ENCODE data around the gene PRXL2A. TPM values are rescaled to one million over a fixed set of nuclear protein-coding genes. Genes with fewer than 3 reads are reported as not detected.

Gene PRXL2A
- total and polyA plus RNA-seq, 2 donors, result 32.2 to 70.8 TPM

- peaks cover 7 to 12% of the 10 kb centered on the region in 2 donors for H3K36me3 ChIP-seq (ENCODE audit: control insufficient read depth in 2 of 2, insufficient read depth in 2 of 2, low read length in 1 of 2)
- H3K27ac ChIP-seq (ENCODE audit: low read depth in 1 of 2, low read length in 1 of 2), result peak overlapping the region in 1 of 2 donors; percentile 4
- no peaks in the 10 kb centered on the region for H3K9me3 ChIP-seq (ENCODE audit: control insufficient read depth in 2 of 2, insufficient read depth in 1 of 2, low read length in 1 of 2)
- H3K4me3 ChIP-seq (ENCODE audit: low read length in 2 of 2), result no peak overlapping the region
- H3K27me3 ChIP-seq (ENCODE audit: control insufficient read depth in 2 of 2, insufficient read depth in 1 of 2, low read length in 1 of 2), result no peaks in the 10 kb centered on the region
- H3K4me1 ChIP-seq (ENCODE audit: control insufficient read depth in 2 of 2, insufficient read depth in 2 of 2, low read length in 2 of 2), result peaks cover 42 to 50% of the 10 kb centered on the region in 2 donors
- DNase-seq (ENCODE audit: low read depth in 6 of 9, low spot score in 9 of 9), result no peak
These were observed 76.3 kb downstream of the PRXL2A start for GRCh38 chr10:80484676-80485075.

- no peak for DNase-seq (ENCODE audit: low read depth in 6 of 9, low spot score in 9 of 9)
- H3K36me3 ChIP-seq (ENCODE audit: control insufficient read depth in 2 of 2, insufficient read depth in 2 of 2, low read length in 1 of 2), result peaks cover 10 to 15% of the 10 kb centered on the region in 2 donors
- peak overlapping the region; percentile 4 to 62 for H3K27ac ChIP-seq (ENCODE audit: low read depth in 1 of 2, low read length in 1 of 2)
- no peak overlapping the region for H3K4me3 ChIP-seq (ENCODE audit: low read length in 2 of 2)
- H3K27me3 ChIP-seq (ENCODE audit: control insufficient read depth in 2 of 2, insufficient read depth in 1 of 2, low read length in 1 of 2), result no peaks in the 10 kb centered on the region
- no peaks in the 10 kb centered on the region for H3K9me3 ChIP-seq (ENCODE audit: control insufficient read depth in 2 of 2, insufficient read depth in 1 of 2, low read length in 1 of 2)
- 85% methylated on average over 10 of the region's 10 CpGs for WGBS
- peaks cover 42 to 50% of the 10 kb centered on the region in 2 donors for H3K4me1 ChIP-seq (ENCODE audit: control insufficient read depth in 2 of 2, insufficient read depth in 2 of 2, low read length in 2 of 2)
These were observed 77.0 kb downstream of the PRXL2A start for GRCh38 chr10:80485076-80485945.

GRCh38 chr10:80485946-80486764 lies 77.8 kb downstream of the PRXL2A start:
- 69% methylated on average over 17 of the region's 17 CpGs for WGBS
- no peak for DNase-seq (ENCODE audit: low read depth in 6 of 9, low spot score in 9 of 9)
- peaks cover 18 to 19% of the 10 kb centered on the region in 2 donors for H3K36me3 ChIP-seq (ENCODE audit: control insufficient read depth in 2 of 2, insufficient read depth in 2 of 2, low read length in 1 of 2)
- H3K4me1 ChIP-seq (ENCODE audit: control insufficient read depth in 2 of 2, insufficient read depth in 2 of 2, low read length in 2 of 2), result peaks cover 42 to 51% of the 10 kb centered on the region in 2 donors
- peak overlapping the region in 1 of 2 donors; percentile 64 for H3K27ac ChIP-seq (ENCODE audit: low read depth in 1 of 2, low read length in 1 of 2)
- no peak overlapping the region for H3K4me3 ChIP-seq (ENCODE audit: low read length in 2 of 2)
- H3K27me3 ChIP-seq (ENCODE audit: control insufficient read depth in 2 of 2, insufficient read depth in 1 of 2, low read length in 1 of 2), result no peaks in the 10 kb centered on the region
- H3K9me3 ChIP-seq (ENCODE audit: control insufficient read depth in 2 of 2, insufficient read depth in 1 of 2, low read length in 1 of 2), result no peaks in the 10 kb centered on the region

Other genes starting within 250 kb of the PRXL2A start
- 107 TPM for gene ANXA11, start 203.0 kb upstream of the PRXL2A start, total RNA-seq
- 152 TPM for gene ANXA11, start 203.0 kb upstream of the PRXL2A start, polyA plus RNA-seq
- gene MAT1A, start 118.9 kb upstream of the PRXL2A start, total RNA-seq, result 0.38 TPM
- 0.46 TPM for gene MAT1A, start 118.9 kb upstream of the PRXL2A start, polyA plus RNA-seq
- 0.09 TPM for gene DYDC1, start 51.8 kb upstream of the PRXL2A start, total RNA-seq
- gene DYDC1, start 51.8 kb upstream of the PRXL2A start, polyA plus RNA-seq, result not detected
- 0.05 TPM for gene DYDC2, start 51.8 kb upstream of the PRXL2A start, total RNA-seq
- gene DYDC2, start 51.8 kb upstream of the PRXL2A start, polyA plus RNA-seq, result 0.52 TPM
- gene TSPAN14, start 45.8 kb downstream of the PRXL2A start, total RNA-seq, result 16.6 TPM
- 60.0 TPM for gene TSPAN14, start 45.8 kb downstream of the PRXL2A start, polyA plus RNA-seq
- gene SH2D4B, start 129.4 kb downstream of the PRXL2A start, total RNA-seq, result 0.09 TPM
- gene SH2D4B, start 129.4 kb downstream of the PRXL2A start, polyA plus RNA-seq, result 0.18 TPM

All from thymus (tissue), 11 donors.